Activated T-helper 2 cell treated with anti-CD3 and anti-CD28 coated beads, Interferon-gamma antibody, Interleukin-2, Interleukin-4, amounts not matched to agents 10 μg/mL and 5 μg/mL and 100 μg/mL, durations not matched to agents 14 hours and 24 hours and 36 hours (primary cell): Measurements from ENCODE around the gene CCNY. TPM values are rescaled to one million over a fixed set of nuclear protein-coding genes. Genes with fewer than 3 reads are reported as not detected.

ENCODE experiments used
- DNase-seq: peaks from one replicate; pipeline ENCODE4 v3.0.0; 2021; ENCODE audit warnings: low spot score
- H3K27ac Mint-ChIP-seq: one replicate; pipeline ENCODE4 v1.8.0; 2021; ENCODE audit warnings: mixed read lengths
- H3K27me3 Mint-ChIP-seq: one replicate; pipeline ENCODE4 v1.8.0; 2021; ENCODE audit warnings: low read depth, mixed read lengths
- H3K36me3 Mint-ChIP-seq: one replicate; pipeline ENCODE4 v1.8.0; 2021; ENCODE audit warnings: low read depth, mixed read lengths
- H3K4me1 Mint-ChIP-seq: one replicate; pipeline ENCODE4 v1.8.0; 2021; ENCODE audit warnings: low read depth, mixed read lengths
- H3K4me3 Mint-ChIP-seq: one replicate; pipeline ENCODE4 v1.8.0; 2021; ENCODE audit warnings: low read depth, mild to moderate bottlenecking, moderate library complexity, mixed read lengths
- H3K9me3 Mint-ChIP-seq: one replicate; pipeline ENCODE4 v1.8.0; 2021; ENCODE audit warnings: mixed read lengths
- intact Hi-C: fragments of 100-400 bp; cut with micrococcal nuclease; formaldehyde crosslinking; loops from one replicate; pipeline ENCODE4 v1.15.1; 2023
- total RNA-seq: library from RNA; stranded (reverse); gene quantifications from 2 replicates; pipeline ENCODE4 v1.2.3, GENCODE V29; 2022

CCNY gene
- total RNA-seq, 1 donor from 2014 or later, result 60.4 TPM

- Mint-ChIP-seq H3K4me3 (no peak overlapping the region), H3K36me3 (peaks cover 3% of the 10 kb centered on the region), H3K9me3 (no peaks in the 10 kb centered on the region), H3K27me3 (no peaks in the 10 kb centered on the region), H3K4me1 (peaks cover 54% of the 10 kb centered on the region), H3K27ac (no peak overlapping the region)
- no peak for DNase-seq
- intact Hi-C loops, result no loop called here
Observed at GRCh38 chr10:35452847-35453246, 116.5 kb downstream of the CCNY start.

GRCh38 chr10:35453855-35454532 lies 117.7 kb downstream of the CCNY start:
- Mint-ChIP-seq H3K27me3 (no peaks in the 10 kb centered on the region), H3K9me3 (no peaks in the 10 kb centered on the region), H3K4me1 (peaks cover 47% of the 10 kb centered on the region), H3K27ac (no peak overlapping the region), H3K36me3 (no peaks in the 10 kb centered on the region), H3K4me3 (no peak overlapping the region)
- no peak for DNase-seq
- intact Hi-C loops, result no loop called here

DNA sequence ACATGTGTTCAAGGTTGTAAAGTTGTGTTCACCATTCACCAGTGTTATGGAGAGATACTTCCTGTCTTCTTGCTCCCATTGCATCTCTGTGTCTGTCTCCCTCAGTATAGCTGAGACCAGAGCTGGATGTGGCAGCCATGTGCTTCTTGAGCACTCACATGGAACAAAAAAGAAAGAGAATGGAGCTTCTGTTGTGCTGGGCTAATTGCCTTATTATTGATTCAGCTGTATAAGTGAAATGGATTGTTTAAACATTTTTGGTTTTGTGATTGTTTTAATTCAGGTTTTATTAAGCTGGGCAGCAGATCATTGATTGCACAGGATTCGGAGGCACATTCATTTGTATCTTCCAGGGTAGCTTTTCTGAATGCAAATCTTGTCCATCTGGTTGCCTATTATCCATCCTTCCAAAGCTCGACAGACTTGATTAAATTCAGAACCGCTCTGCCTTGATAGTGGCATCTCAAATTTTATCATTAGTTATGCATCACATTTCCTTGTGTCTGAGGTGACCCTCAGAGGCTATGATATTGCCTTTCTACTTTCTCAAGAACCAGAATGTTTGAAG lies 119.9 kb downstream of the CCNY start:
- DNase-seq, result no peak
- Mint-ChIP-seq H3K27me3 (no peaks in the 10 kb centered on the region), H3K4me3 (no peak overlapping the region), H3K27ac (no peak overlapping the region), H3K4me1 (peaks cover 41% of the 10 kb centered on the region), H3K36me3 (no peaks in the 10 kb centered on the region), H3K9me3 (no peaks in the 10 kb centered on the region)
- intact Hi-C loops, result no loop called here

- DNase-seq, result no peak
- Mint-ChIP-seq H3K36me3 (no peaks in the 10 kb centered on the region), H3K9me3 (no peaks in the 10 kb centered on the region), H3K4me1 (peaks cover 40% of the 10 kb centered on the region), H3K27ac (no peak overlapping the region), H3K4me3 (no peak overlapping the region), H3K27me3 (no peaks in the 10 kb centered on the region)
- intact Hi-C loops, result no loop called here
Observed at GRCh38 chr10:35456784-35457183, 120.5 kb downstream of the CCNY start.

GRCh38 chr10:35458500-35459448 lies 122.5 kb downstream of the CCNY start:
- Mint-ChIP-seq H3K36me3 (no peaks in the 10 kb centered on the region), H3K27me3 (no peaks in the 10 kb centered on the region), H3K9me3 (no peaks in the 10 kb centered on the region), H3K27ac (no peak overlapping the region), H3K4me3 (no peak overlapping the region), H3K4me1 (peaks cover 35% of the 10 kb centered on the region)
- no peak for DNase-seq
- intact Hi-C loops, result no loop called here

- H3K27me3 Mint-ChIP-seq, result no peaks in the 10 kb centered on the region
- H3K9me3 Mint-ChIP-seq, result no peaks in the 10 kb centered on the region
- H3K4me3 Mint-ChIP-seq, result peak overlapping the region; percentile 20
- DNase-seq, result no peak
- no peak overlapping the region for H3K27ac Mint-ChIP-seq
- H3K4me1 Mint-ChIP-seq, result peaks cover 35% of the 10 kb centered on the region
- no peaks in the 10 kb centered on the region for H3K36me3 Mint-ChIP-seq
- intact Hi-C loops, result no loop called here
Observed at GRCh38 chr10:35459449-35459847, 123.1 kb downstream of the CCNY start.

DNA sequence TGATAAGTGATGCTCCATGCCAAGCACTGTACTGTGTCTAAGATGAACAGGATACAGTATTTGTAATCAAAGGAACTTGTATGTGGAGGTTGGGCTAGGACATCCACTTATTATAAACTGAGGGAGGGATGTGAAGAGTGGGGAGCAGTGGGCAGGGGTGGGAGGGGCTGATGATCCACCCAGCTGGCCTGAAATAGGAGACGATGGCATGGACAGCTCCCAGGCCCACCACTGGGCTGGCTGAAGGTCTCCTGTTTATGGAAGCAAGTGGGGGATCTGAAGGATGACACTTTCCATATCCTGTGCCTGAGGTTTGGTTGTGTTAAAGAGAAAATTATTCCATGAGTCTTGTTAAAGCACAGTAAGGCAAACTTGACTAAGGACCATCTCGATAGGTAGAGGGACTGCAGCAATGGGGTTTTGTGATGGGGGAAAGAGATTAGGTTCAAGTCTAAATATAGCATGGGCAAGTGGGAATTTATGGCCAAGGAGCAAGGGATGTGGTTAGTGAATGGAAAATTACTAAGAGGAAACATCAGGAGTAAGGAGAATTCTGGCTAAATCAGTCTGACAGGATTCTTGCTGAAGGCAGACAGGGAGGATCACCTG lies 124.6 kb downstream of the CCNY start:
- no peak overlapping the region for H3K27ac Mint-ChIP-seq
- no peaks in the 10 kb centered on the region for H3K9me3 Mint-ChIP-seq
- intact Hi-C loops, result no loop called here
- H3K36me3 Mint-ChIP-seq, result no peaks in the 10 kb centered on the region
- no peak overlapping the region for H3K4me3 Mint-ChIP-seq
- H3K27me3 Mint-ChIP-seq, result no peaks in the 10 kb centered on the region
- DNase-seq, result no peak
- H3K4me1 Mint-ChIP-seq, result peaks cover 30% of the 10 kb centered on the region

DNA sequence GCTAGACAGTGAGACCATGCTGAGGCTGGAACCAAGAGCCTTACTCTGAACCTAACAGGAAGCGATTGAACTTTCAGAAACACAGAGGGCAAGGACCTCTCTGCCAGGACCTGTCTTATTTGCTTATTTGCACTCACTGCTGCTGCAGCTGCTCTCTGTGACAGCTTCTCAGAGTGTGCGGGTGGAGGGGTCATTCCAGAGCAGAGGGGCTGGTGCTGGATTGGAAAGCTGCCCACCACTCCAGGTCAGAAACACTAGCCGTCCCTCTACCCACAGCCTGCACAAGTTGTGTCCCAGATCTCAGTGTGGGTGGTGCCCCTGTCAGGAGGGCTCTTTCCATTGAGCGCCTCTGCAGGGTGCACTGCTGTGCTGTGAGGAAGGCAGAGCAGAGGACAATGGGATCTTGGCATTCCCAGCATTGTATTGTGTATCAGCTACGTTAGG lies 126.2 kb downstream of the CCNY start:
- no peak overlapping the region for H3K27ac Mint-ChIP-seq
- intact Hi-C loops, result no loop called here
- H3K4me3 Mint-ChIP-seq, result no peak overlapping the region

DNA sequence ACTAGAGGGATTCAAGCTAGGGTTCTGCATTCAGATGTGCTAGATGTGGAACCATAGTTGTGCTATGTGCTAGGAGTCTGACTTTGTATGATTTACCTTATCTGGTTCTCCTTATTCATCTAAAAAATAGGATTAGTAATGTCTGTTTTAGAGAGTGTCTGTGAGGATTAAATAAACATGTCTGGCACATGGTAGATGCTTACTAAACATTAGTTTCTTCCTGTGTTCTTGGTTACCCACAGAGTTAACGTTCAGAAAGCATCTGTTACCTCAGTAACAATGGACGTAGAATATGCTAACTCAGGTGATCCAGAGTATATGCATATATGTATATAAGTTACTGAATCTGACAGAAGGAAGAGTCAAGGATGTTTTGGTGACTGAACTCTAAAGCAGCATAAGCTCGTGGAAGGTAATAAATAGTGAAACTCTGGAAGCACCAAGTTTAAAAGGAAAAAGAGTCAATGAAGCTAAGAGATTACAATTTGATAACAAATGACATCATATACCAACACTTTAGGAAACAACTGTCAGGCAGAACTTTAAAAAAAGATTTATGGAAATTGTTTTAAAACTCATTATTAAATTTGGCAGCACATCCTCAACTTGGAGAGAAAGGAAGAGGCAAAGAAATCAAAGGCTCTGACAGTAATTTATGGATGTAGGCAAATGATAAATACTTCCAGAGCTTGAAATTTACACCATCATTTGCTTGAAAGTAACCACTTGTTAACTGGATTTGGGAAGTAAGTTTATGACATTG lies 127.0 kb downstream of the CCNY start:
- Mint-ChIP-seq H3K36me3 (no peaks in the 10 kb centered on the region), H3K9me3 (no peaks in the 10 kb centered on the region), H3K27ac (no peak overlapping the region), H3K4me3 (no peak overlapping the region), H3K27me3 (no peaks in the 10 kb centered on the region), H3K4me1 (peaks cover 28% of the 10 kb centered on the region)
- DNase-seq, result no peak
- intact Hi-C loops, result no loop called here

More for the DNA sequence above, 126.2 kb downstream of the CCNY start:
- no peak for DNase-seq
- Mint-ChIP-seq H3K4me1 (peaks cover 26% of the 10 kb centered on the region), H3K9me3 (no peaks in the 10 kb centered on the region), H3K36me3 (no peaks in the 10 kb centered on the region), H3K27me3 (no peaks in the 10 kb centered on the region)

GRCh38 chr10:35463878-35464277 lies 127.6 kb downstream of the CCNY start:
- Mint-ChIP-seq H3K4me3 (no peak overlapping the region), H3K9me3 (no peaks in the 10 kb centered on the region), H3K4me1 (peaks cover 25% of the 10 kb centered on the region), H3K27me3 (no peaks in the 10 kb centered on the region), H3K36me3 (no peaks in the 10 kb centered on the region), H3K27ac (no peak overlapping the region)
- no peak for DNase-seq
- intact Hi-C loops, result no loop called here

DNA sequence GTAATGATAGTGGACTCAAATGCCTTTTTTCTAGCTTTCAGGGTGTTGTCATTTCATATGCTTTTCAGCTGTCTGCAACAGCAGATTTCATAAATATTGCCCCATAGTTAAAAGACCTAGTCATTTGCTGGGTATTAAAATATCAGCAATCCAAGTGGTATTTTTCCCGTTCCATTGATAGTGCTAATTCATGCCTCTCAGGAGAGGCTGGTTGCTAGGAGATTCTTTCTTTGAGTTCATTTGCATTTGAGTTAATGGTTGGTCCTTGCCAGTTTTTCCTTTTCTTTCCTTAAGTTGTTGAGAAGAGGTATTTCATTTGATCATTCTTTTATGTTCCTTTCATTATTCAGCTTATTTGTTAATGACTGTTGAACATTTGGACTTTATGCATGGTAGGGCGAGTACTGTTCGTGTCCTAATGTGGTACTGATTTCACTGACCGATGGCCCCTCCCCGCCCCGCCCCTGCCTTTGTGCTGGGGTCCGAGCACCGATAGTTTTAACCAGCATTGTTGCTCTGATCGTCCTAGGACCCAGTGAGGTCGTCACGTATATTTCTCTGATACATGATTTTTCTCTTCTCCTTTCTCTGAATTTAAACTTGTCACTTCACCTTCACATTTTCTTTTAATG lies 128.6 kb downstream of the CCNY start:
- H3K27me3 Mint-ChIP-seq, result no peaks in the 10 kb centered on the region
- intact Hi-C loops, result no loop called here
- no peaks in the 10 kb centered on the region for H3K36me3 Mint-ChIP-seq
- H3K27ac Mint-ChIP-seq, result no peak overlapping the region
- DNase-seq, result no peak
- no peak overlapping the region for H3K4me3 Mint-ChIP-seq
- H3K4me1 Mint-ChIP-seq, result peaks cover 20% of the 10 kb centered on the region
- no peaks in the 10 kb centered on the region for H3K9me3 Mint-ChIP-seq

GRCh38 chr10:35465673-35466072 lies 129.4 kb downstream of the CCNY start:
- Mint-ChIP-seq H3K36me3 (no peaks in the 10 kb centered on the region), H3K4me1 (peaks cover 20% of the 10 kb centered on the region), H3K27me3 (no peaks in the 10 kb centered on the region), H3K4me3 (no peak overlapping the region), H3K9me3 (no peaks in the 10 kb centered on the region), H3K27ac (no peak overlapping the region)
- no peak for DNase-seq
- intact Hi-C loops, result no loop called here
